PC-3 (cell line): Measurements from ENCODE around the gene NACC2. TPM values are rescaled to one million over a fixed set of nuclear protein-coding genes. Genes with fewer than 3 reads are reported as not detected.

ENCODE experiments used
- ATAC-seq: fragments of 200-7000 bp; cut with Tn5 transposase; 2 replicates; pipeline ENCODE4 v1.9.1; 2020; ENCODE audit warnings: mild to moderate bottlenecking, moderate library complexity
- BruUV-seq: library from RNA; stranded (reverse); fragments of 400-500 nt; replicated peaks from 2 replicates; lab custom pipeline; 2021; lab: Mats Ljungman, UMichigan
- CTCF ChIA-PET: fragments of 300-600 bp; sonication (Branson Sonifier 250); formaldehyde crosslinking; loops from one replicate; lab custom pipeline; 2022; ENCODE audit warnings: antibody characterized with exemption; lab: Charles Lee
- POLR2A ChIA-PET: fragments of 300-600 bp; sonication (Branson Sonifier 250); formaldehyde crosslinking; loops from one replicate; lab custom pipeline; 2022; ENCODE audit warnings: antibody characterized with exemption; ENCODE audit not compliant: unreplicated experiment; lab: Charles Lee
- DNase-seq: peaks from one replicate; pipeline ENCODE4 v3.0.0-alpha.2; 2015
- H2AFZ ChIP-seq: fragments of 300-600 bp; sonication (generic); 2 replicates; pipeline ENCODE4 v1.6.0; 2016; ENCODE audit warnings: antibody characterized with exemption, low read length
- H3F3A ChIP-seq: fragments of 300-600 bp; sonication (generic); one replicate; pipeline ENCODE4 v1.6.0; 2017; ENCODE audit warnings: antibody characterized with exemption, low read length, control low read depth, mild to moderate bottlenecking; ENCODE audit not compliant: unreplicated experiment
- H3K27ac ChIP-seq: fragments of 300-600 bp; sonication (generic); 2 replicates; pipeline ENCODE4 v1.5.1; 2016; ENCODE audit warnings: mild to moderate bottlenecking, low read length
- H3K27me3 ChIP-seq: fragments of 300-600 bp; sonication (generic); 2 replicates; pipeline ENCODE4 v1.6.1; 2016; ENCODE audit warnings: low read length, mixed read lengths
- H3K36me3 ChIP-seq: fragments of 300-600 bp; sonication (generic); 2 replicates; pipeline ENCODE4 v1.6.1; 2016; ENCODE audit warnings: low read depth, mixed run types, low read length, mixed read lengths
- H3K4me1 ChIP-seq: fragments of 300-600 bp; sonication (generic); 2 replicates; pipeline ENCODE4 v1.5.1; 2016; ENCODE audit warnings: low read length; ENCODE audit not compliant: insufficient read depth
- H3K4me2 ChIP-seq: fragments of 300-600 bp; sonication (generic); 2 replicates; pipeline ENCODE4 v1.6.0; 2016; ENCODE audit warnings: low read length
- H3K4me3 ChIP-seq: fragments of 300-600 bp; sonication (generic); 2 replicates; pipeline ENCODE4 v1.5.1; 2016; ENCODE audit warnings: mild to moderate bottlenecking, low read length, mixed read lengths
- H3K79me2 ChIP-seq: fragments of 300-600 bp; sonication (generic); 2 replicates; pipeline ENCODE4 v1.6.1; 2017; ENCODE audit warnings: low read length, mixed read lengths
- H3K9ac ChIP-seq: fragments of 300-600 bp; sonication (generic); 2 replicates; pipeline ENCODE4 v1.6.0; 2016; ENCODE audit warnings: mild to moderate bottlenecking, low read length
- H3K9me2 ChIP-seq: fragments of 300-600 bp; sonication (generic); replicated peaks from 2 replicates; pipeline ENCODE4 v1.6.1; 2016; ENCODE audit warnings: mixed run types, low read length, mixed read lengths
- H3K9me3 ChIP-seq: fragments of 300-600 bp; sonication (generic); 2 replicates; pipeline ENCODE4 v1.6.1; 2016; ENCODE audit warnings: low read length, mixed read lengths
- H4K20me1 ChIP-seq: fragments of 300-600 bp; sonication (generic); 2 replicates; pipeline ENCODE4 v1.6.1; 2016; ENCODE audit warnings: low read length, mixed read lengths
- EZH2 ChIP-seq: fragments of 300-600 bp; sonication (generic); IDR thresholded peaks from one replicate; pipeline ENCODE4 v1.6.1; 2017; ENCODE audit warnings: antibody characterized with exemption, mild to moderate bottlenecking, low read length; ENCODE audit not compliant: unreplicated experiment
- EZH2phosphoT487 ChIP-seq: fragments of 300-600 bp; sonication (generic); IDR thresholded peaks from 2 replicates; pipeline ENCODE4 v1.6.1; 2018; ENCODE audit warnings: mild to moderate bottlenecking, antibody characterized with exemption, low read length, borderline replicate concordance
- intact Hi-C: fragments of 100-400 bp; cut with micrococcal nuclease; formaldehyde crosslinking; loops from 2 replicates; pipeline ENCODE4 v1.9.0; 2023
- total RNA-seq: library from RNA; depleted of rRNA; stranded (reverse); fragments of >200 nt; gene quantifications from 2 replicates; pipeline ENCODE4 v1.2.3, GENCODE V29; 2014
- TF ChIP-seq, protein P1 (sequence below): fragments of 300-600 bp; sonication (generic); conservative IDR thresholded peaks from 2 replicates; pipeline ENCODE4 v1.5.1; 2017; ENCODE audit warnings: antibody characterized with exemption, low read depth, mild to moderate bottlenecking, low read length

NACC2 gene
- total RNA-seq, 1 experiment from 2014 or later, result 12.3 TPM

DNA sequence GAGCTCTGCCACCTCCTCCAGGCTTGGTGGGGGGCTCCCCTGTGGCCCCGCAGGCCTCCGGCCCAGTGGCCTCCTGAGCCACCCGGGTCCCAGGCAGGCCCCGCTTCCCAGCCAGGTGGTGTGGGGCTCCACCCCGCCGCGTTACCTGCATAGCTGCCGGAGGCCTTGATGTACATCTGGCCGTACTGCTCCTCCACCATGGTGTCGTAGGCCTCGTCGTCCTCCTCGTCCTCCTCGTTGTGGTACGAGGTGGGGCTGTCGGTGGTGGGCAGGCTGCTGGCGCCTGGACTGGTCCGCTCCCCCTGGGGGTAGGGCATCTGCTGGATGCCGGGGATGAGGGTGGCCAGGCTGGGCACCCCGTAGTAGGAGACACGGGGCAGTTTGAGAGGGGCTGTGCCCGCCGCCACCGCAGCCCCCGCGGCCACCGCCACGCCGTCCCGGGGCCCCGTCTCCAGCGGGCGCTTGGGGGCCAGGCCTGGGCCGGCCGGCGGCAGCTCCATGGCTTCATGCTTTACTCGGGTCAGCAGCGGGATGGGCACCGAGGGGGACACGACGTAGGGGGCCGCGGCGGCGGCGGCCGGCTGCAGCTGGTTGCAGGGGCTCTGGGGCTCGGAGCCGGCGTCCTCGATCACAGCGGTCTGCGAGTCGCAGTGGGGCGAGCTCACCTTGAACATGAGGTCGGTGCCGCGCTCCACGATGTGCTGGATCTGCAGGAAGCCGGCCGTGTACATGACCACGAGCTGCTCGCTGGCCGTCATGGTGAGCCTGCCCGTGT is 45.4 kb downstream of the NACC2 start:
- Histone ChIP-seq H3K9me2 (no peaks in the 10 kb centered on the region), H3K4me2 (no peak overlapping the region), H3K27ac (no peak overlapping the region), H2AFZ (no peak overlapping the region), H3K27me3 (no peaks in the 10 kb centered on the region), H3K36me3 (no peaks in the 10 kb centered on the region), H3K4me3 (no peak overlapping the region), H3K9me3 (no peaks in the 10 kb centered on the region), H3K9ac (no peak overlapping the region), H3K79me2 (peaks cover 9% of the 10 kb centered on the region; the same call in 1 of the 2 replicates), H3F3A (no peaks in the 10 kb centered on the region), H3K4me1 (peaks cover 17% of the 10 kb centered on the region), H4K20me1 (no peaks in the 10 kb centered on the region)
- ATAC-seq (no peak), DNase-seq (no peak)
- intact Hi-C loops, result no loop called here
- CTCF ChIA-PET, result no interaction called here
- BruUV-seq, result no TSS peak
- POLR2A ChIA-PET, result no interaction called here
- TF ChIP-seq, protein P1, sequence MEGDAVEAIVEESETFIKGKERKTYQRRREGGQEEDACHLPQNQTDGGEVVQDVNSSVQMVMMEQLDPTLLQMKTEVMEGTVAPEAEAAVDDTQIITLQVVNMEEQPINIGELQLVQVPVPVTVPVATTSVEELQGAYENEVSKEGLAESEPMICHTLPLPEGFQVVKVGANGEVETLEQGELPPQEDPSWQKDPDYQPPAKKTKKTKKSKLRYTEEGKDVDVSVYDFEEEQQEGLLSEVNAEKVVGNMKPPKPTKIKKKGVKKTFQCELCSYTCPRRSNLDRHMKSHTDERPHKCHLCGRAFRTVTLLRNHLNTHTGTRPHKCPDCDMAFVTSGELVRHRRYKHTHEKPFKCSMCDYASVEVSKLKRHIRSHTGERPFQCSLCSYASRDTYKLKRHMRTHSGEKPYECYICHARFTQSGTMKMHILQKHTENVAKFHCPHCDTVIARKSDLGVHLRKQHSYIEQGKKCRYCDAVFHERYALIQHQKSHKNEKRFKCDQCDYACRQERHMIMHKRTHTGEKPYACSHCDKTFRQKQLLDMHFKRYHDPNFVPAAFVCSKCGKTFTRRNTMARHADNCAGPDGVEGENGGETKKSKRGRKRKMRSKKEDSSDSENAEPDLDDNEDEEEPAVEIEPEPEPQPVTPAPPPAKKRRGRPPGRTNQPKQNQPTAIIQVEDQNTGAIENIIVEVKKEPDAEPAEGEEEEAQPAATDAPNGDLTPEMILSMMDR, result no peak
- TF ChIP-seq EZH2phosphoT487 (no peak), EZH2 (no peak)

DNA sequence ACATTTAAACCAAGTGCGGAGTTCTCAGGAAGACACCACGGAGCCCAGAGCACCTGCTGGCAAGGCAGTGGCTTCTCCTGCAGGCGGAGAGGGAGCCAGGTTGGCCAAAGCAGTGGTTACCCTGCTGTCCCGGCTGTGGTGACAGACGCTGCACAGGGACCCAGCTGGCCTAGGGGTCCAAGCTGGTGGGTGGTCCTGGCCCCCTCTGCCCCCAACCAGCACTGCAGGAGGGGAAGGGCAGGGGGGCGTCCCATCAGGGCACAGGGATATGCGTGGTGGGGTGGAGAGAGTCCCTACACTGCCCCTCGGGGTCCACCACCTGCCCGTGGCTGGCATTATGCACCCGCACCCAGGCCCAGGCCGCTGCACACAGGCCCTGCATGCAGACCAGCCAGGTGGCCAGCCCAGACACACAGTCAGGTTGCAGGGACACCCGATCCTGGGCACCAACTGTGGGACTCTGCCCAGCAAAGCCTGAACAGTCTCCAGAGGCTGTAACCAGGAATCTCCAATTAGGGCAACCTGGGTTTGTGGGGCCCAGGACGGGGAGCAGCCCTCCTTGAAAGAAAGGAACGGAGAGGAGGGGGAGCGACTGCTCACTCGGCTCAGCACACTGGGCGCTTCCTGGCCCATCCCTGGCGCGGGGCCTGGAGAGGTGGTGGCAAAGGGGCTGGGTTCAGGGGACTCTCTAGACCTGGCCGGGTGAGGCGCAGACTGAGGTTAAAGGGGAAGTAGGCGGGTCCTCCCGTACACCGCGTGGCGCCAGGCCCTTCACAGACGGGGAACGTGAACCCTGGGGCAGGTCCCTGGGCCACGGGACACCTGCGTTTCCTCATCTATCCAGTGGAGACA is 46.3 kb downstream of the NACC2 start:
- no peaks in the 10 kb centered on the region for H3K9me3 ChIP-seq
- no peaks in the 10 kb centered on the region for H4K20me1 ChIP-seq
- no peaks in the 10 kb centered on the region for H3K9me2 ChIP-seq
- POLR2A ChIA-PET, result no interaction called here
- H3K27ac ChIP-seq, result no peak overlapping the region
- BruUV-seq, result no TSS peak
- H3F3A ChIP-seq, result no peaks in the 10 kb centered on the region
- H3K4me2 ChIP-seq, result no peak overlapping the region
- peaks cover 9% of the 10 kb centered on the region; the same call in 1 of the 2 replicates for H3K79me2 ChIP-seq
- H3K9ac ChIP-seq, result no peak overlapping the region
- H3K36me3 ChIP-seq, result no peaks in the 10 kb centered on the region
- intact Hi-C loops, result no loop called here
- DNase-seq (no peak), ATAC-seq (no peak)
- TF ChIP-seq EZH2, result no peak
- no peak for TF ChIP-seq EZH2phosphoT487
- CTCF ChIA-PET, result no interaction called here
- H3K27me3 ChIP-seq, result no peaks in the 10 kb centered on the region
- H3K4me1 ChIP-seq, result peaks cover 13% of the 10 kb centered on the region
- no peak overlapping the region for H2AFZ ChIP-seq
- H3K4me3 ChIP-seq, result no peak overlapping the region

DNA sequence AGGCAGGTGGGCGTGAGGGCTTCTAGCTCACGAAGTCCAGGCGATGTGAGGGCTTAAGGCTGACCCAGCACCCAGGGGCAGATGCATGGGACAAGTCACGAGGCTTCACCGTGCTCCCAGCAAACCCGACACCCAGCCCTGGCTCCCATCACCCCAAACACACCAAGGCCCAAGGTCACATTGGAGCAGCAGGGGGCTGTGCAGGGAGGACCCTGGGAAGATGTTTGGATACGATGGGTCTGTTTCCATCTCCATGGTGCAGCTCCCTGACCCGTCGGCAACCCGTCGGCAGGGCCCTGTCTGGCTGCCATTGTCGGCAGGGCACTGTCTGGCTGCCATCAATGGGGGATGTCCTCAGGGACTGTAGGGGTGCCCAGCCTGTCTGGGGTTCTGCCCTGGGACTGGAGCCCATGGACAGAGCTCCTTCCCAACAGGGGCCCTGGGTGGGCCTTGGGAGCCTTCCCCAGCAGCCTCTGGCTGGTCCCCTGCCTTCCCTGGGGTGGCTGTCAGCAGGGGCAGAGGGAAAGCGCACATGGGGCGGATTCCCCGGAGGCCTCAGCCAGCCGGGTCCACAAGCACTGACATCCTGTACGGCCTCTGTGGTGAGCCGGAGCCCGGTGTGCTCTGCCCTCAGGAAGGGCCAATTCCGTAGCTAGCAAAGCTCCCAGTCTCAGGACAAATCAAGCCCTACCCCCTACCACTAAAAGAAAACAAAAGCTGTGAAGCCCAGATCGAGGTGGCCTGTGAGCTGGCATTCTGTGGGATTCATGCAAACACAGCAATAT is 47.1 kb downstream of the NACC2 start:
- Histone ChIP-seq H2AFZ (no peak overlapping the region), H3K4me3 (no peak overlapping the region), H3K9me2 (no peaks in the 10 kb centered on the region), H4K20me1 (no peaks in the 10 kb centered on the region), H3K9me3 (no peaks in the 10 kb centered on the region), H3K27me3 (no peaks in the 10 kb centered on the region), H3K4me1 (peaks cover 5% of the 10 kb centered on the region), H3F3A (no peaks in the 10 kb centered on the region), H3K79me2 (peaks cover 9% of the 10 kb centered on the region; the same call in 1 of the 2 replicates), H3K36me3 (no peaks in the 10 kb centered on the region), H3K4me2 (no peak overlapping the region), H3K27ac (no peak overlapping the region), H3K9ac (no peak overlapping the region)
- DNase-seq (no peak), ATAC-seq (no peak)
- CTCF ChIA-PET, result no interaction called here
- BruUV-seq, result no TSS peak
- POLR2A ChIA-PET, result no interaction called here
- TF ChIP-seq, protein P1, result no peak
- TF ChIP-seq EZH2 (no peak), EZH2phosphoT487 (no peak)
- intact Hi-C loops, result no loop called here
